Hepatocyte (in vitro differentiated cells): ENCODE results near the gene ARSA. TPM values are rescaled to one million over a fixed set of nuclear protein-coding genes. Genes with fewer than 3 reads are reported as not detected.
A peak's percentile ranks its signal among the peaks of the same experiment; 100 is the strongest.

Experiments
- DNase-seq: peaks from one replicate; pipeline ENCODE4 v3.0.0-alpha.2; 2016; ENCODE audit warnings: low spot score
- H2AFZ ChIP-seq: fragments of 200-600 bp; sonication (generic); 2 replicates; pipeline ENCODE4 v1.6.0; 2016; ENCODE audit warnings: antibody characterized with exemption, mild to moderate bottlenecking
- H3K27ac ChIP-seq: fragments of 200-600 bp; sonication (generic); 2 replicates; pipeline ENCODE4 v1.5.1; 2016; ENCODE audit warnings: mild to moderate bottlenecking
- H3K27me3 ChIP-seq: fragments of 200-600 bp; sonication (generic); 2 replicates; pipeline ENCODE4 v1.6.1; 2016
- H3K36me3 ChIP-seq: fragments of 200-600 bp; sonication (generic); replicated peaks from 2 replicates; pipeline ENCODE4 v1.5.1; 2016; ENCODE audit warnings: low read depth; ENCODE audit not compliant: insufficient read depth
- H3K4me1 ChIP-seq: fragments of 200-600 bp; sonication (generic); 2 replicates; pipeline ENCODE4 v1.5.1; 2016; ENCODE audit warnings: mild to moderate bottlenecking, moderate library complexity; ENCODE audit not compliant: insufficient read depth
- H3K4me2 ChIP-seq: fragments of 200-600 bp; sonication (generic); 2 replicates; pipeline ENCODE4 v1.6.0; 2016
- H3K4me3 ChIP-seq: fragments of 200-600 bp; sonication (generic); 2 replicates; pipeline ENCODE4 v1.5.1; 2016; ENCODE audit warnings: mild to moderate bottlenecking
- H3K79me2 ChIP-seq: fragments of 200-600 bp; sonication (generic); 2 replicates; pipeline ENCODE4 v1.6.0; 2017; ENCODE audit warnings: mild to moderate bottlenecking
- H3K9me2 ChIP-seq: fragments of 200-600 bp; sonication (generic); replicated peaks from 2 replicates; pipeline ENCODE4 v1.6.0; 2017; ENCODE audit warnings: mild to moderate bottlenecking; ENCODE audit not compliant: insufficient read depth
- H3K9me3 ChIP-seq: fragments of 200-600 bp; sonication (generic); 2 replicates; pipeline ENCODE4 v1.5.1; 2016; ENCODE audit warnings: low read depth, mild to moderate bottlenecking
- H4K20me1 ChIP-seq: fragments of 200-600 bp; sonication (generic); 2 replicates; pipeline ENCODE4 v1.6.0; 2016; ENCODE audit warnings: mild to moderate bottlenecking; ENCODE audit not compliant: insufficient read depth, poor library complexity, severe bottlenecking
- EZH2 ChIP-seq: fragments of 200-600 bp; sonication (generic); IDR thresholded peaks from 2 replicates; pipeline ENCODE4 v1.6.1; 2016; ENCODE audit warnings: antibody characterized with exemption, mild to moderate bottlenecking, borderline replicate concordance
- EZH2phosphoT487 ChIP-seq: fragments of 200-600 bp; sonication (generic); IDR thresholded peaks from one replicate; pipeline ENCODE4 v1.6.1; 2018; ENCODE audit warnings: antibody characterized with exemption, mild to moderate bottlenecking, low read depth, moderate library complexity; ENCODE audit not compliant: unreplicated experiment, severe bottlenecking
- WGBS: methylation state at CpG from one replicate; pipeline ENCODE4 v1.1.6; 2016; ENCODE audit warnings: low lambda C conversion rate; ENCODE audit errors: missing lambda C conversion rate; 5-methylcytosine and 5-hydroxymethylcytosine counted together
- polyA plus RNA-seq: library from polyadenylated mRNA; unstranded; fragments of >200 nt; fragmentation: Nextera tagmentation; extraction: Ambion mirVana; gene quantifications from 2 replicates; pipeline ENCODE4 v1.2.1, GENCODE V29; 2016
- total RNA-seq: library from RNA; depleted of rRNA; stranded (reverse); fragments of >200 nt; gene quantifications from 2 replicates; pipeline ENCODE4 v1.2.3, GENCODE V29; 2014
- TF ChIP-seq, protein P1 (sequence below): fragments of 200-600 bp; sonication (generic); IDR thresholded peaks from 2 replicates; pipeline ENCODE4 v1.5.1; 2016; ENCODE audit warnings: antibody characterized with exemption, mild to moderate bottlenecking; ENCODE audit not compliant: poor library complexity

The ARSA gene
- total and polyA plus RNA-seq, 2 experiments from 2014 or later, result 20.6 to 31.3 TPM

DNA sequence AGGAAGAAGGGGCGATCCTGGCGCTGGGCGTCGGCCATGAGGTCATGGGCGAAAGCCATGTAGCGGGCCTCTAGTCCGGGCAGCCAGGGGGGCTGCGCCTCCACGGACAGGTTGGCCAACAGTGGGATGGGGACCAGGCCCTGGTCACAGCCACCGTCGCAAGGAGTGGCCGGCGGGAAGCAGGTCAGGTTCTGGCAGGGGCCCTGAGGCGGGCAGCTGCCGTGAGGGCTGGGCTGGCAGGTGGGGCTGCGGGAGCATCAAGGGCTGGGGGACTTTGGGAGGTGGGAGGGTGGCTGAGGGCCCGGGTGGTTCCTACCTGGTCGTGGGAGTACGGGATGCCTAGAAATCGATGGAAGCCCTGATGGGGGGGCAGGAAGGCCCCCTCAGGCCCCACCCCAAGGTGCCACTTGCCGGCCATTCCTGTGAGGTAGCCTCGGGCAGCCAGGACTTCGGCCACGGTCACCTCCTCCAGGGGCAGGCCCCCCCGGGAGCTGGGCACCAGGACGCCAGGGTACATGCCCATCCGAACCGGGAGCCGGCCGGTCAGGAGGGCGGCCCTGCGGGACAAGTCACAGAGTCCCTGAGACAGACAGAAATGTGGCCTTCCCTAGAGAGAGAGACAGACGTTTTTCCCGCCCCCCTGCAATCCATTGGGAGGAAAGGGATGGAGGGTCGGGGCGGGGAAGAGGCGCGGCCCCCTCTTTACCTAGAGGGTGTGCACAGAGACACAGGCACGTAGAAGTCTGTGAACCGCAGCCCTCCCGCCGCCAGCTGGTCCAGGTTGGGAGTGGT is 906 bp downstream of the ARSA start:
- Histone ChIP-seq H3K9me2 (no peaks in the 10 kb centered on the region), H4K20me1 (no peaks in the 10 kb centered on the region), H2AFZ (peak overlapping the region; percentile 93), H3K9me3 (no peaks in the 10 kb centered on the region), H3K27me3 (no peaks in the 10 kb centered on the region), H3K27ac (peak overlapping the region; percentile 75), H3K4me2 (peak overlapping the region; percentile 98), H3K4me3 (peak overlapping the region; percentile 97), H3K36me3 (no peaks in the 10 kb centered on the region), H3K4me1 (peaks cover 7% of the 10 kb centered on the region), H3K79me2 (no peaks in the 10 kb centered on the region)
- TF ChIP-seq EZH2 (no peak), EZH2phosphoT487 (no peak)
- TF ChIP-seq, protein P1, sequence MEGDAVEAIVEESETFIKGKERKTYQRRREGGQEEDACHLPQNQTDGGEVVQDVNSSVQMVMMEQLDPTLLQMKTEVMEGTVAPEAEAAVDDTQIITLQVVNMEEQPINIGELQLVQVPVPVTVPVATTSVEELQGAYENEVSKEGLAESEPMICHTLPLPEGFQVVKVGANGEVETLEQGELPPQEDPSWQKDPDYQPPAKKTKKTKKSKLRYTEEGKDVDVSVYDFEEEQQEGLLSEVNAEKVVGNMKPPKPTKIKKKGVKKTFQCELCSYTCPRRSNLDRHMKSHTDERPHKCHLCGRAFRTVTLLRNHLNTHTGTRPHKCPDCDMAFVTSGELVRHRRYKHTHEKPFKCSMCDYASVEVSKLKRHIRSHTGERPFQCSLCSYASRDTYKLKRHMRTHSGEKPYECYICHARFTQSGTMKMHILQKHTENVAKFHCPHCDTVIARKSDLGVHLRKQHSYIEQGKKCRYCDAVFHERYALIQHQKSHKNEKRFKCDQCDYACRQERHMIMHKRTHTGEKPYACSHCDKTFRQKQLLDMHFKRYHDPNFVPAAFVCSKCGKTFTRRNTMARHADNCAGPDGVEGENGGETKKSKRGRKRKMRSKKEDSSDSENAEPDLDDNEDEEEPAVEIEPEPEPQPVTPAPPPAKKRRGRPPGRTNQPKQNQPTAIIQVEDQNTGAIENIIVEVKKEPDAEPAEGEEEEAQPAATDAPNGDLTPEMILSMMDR, result no peak
- peak; percentile 10 for DNase-seq
- 88% methylated on average over 31 of the region's 42 CpGs for WGBS

DNA sequence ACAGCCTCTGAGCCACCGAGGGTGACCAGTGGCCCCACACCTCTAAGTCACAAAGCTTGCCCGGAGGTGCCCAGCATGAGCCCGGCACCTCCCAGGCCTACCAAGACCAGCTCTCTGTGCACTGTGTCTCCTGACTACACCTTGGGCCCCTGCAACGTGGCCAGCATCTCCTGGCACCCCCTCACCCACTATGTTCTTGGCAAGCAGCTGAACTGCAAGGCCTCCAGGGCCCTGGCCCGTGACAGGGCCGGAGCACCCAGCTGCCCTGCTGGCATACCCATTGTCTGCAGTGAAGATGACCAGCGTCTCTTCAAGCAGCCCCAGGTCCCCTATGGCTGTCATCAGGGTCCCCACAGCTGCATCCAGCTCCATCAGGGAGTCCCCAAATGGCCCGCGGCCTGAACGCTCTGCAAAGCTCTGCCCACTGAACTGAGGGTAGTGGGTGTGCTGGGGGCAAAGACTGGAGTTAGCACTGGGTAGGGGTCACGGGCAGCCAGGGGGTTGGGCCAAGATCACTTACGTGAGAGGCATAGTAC is 1.6 kb downstream of the ARSA start:
- 97% methylated on average over 12 of the region's 12 CpGs for WGBS
- Histone ChIP-seq H3K27ac (no peak overlapping the region), H3K27me3 (no peaks in the 10 kb centered on the region)

DNA sequence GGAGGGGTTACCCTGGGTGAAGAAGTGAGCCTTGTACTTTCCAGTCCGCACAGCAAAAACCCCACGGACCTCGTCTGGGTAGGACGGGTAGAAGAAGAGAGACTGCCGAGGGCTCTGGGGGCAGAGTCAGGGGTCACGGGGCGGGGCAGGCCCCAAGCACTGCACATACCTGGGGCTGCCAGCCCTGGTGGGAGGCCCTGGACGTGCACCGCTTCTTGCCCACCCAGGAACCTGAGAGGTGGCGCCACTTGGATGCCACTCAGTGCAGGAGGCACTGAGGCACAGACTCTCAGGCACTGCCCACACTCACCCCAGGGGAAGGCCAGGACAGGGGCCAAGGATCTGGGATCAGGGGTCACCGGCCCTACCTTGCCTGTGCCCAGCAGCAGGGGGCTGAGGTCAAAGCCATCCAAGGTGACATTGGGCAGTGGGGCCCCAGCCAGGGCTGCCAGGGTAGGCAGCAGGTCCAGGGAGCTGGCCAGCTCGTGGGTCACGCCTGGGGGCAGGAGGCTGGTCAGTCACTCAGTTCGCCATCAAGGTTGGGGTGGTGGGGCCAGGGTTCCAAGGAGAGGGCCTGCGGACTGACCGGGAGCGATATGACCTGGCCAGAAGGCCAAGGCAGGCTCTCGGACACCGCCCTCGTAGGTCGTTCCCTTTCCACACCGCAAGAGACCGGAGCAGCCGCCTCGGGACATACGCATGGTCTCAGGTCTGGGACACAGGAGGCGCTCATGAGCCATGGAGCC is 2.2 kb downstream of the ARSA start:
- Histone ChIP-seq H3K4me3 (no peak overlapping the region), H3K4me1 (peaks cover 7% of the 10 kb centered on the region), H2AFZ (no peak overlapping the region), H3K79me2 (no peaks in the 10 kb centered on the region), H4K20me1 (no peaks in the 10 kb centered on the region), H3K9me2 (no peaks in the 10 kb centered on the region), H3K9me3 (no peaks in the 10 kb centered on the region), H3K4me2 (no peak overlapping the region), H3K27ac (no peak overlapping the region), H3K36me3 (no peaks in the 10 kb centered on the region), H3K27me3 (no peaks in the 10 kb centered on the region)
- WGBS, result 94% methylated on average over 23 of the region's 27 CpGs
- TF ChIP-seq EZH2phosphoT487, result no peak
- TF ChIP-seq, protein P1, result no peak
- no peak for TF ChIP-seq EZH2
- no peak for DNase-seq

More for the DNA sequence above, 1.6 kb downstream of the ARSA start:
- no peak overlapping the region for H2AFZ ChIP-seq
- H3K79me2 ChIP-seq, result no peaks in the 10 kb centered on the region
- H3K36me3 ChIP-seq, result no peaks in the 10 kb centered on the region
- DNase-seq, result peak; percentile 3
- no peak overlapping the region for H3K4me3 ChIP-seq
- H3K9me2 ChIP-seq, result no peaks in the 10 kb centered on the region
- no peaks in the 10 kb centered on the region for H4K20me1 ChIP-seq
- no peak overlapping the region for H3K4me2 ChIP-seq
- peaks cover 7% of the 10 kb centered on the region for H3K4me1 ChIP-seq
- TF ChIP-seq, protein P1, result no peak
- TF ChIP-seq EZH2 (no peak), EZH2phosphoT487 (no peak)
- H3K9me3 ChIP-seq, result no peaks in the 10 kb centered on the region
